Parathyroid adenoma (tissue), 2 donors: ENCODE measurements around the gene PXN.

Experiments used
- H2AFZ ChIP-seq: fragments of 300-600 bp; sonication (generic); one replicate; pipeline ENCODE4 v1.7.0; 2017; ENCODE audit warnings: antibody characterized with exemption, mild to moderate bottlenecking
- H3K27ac ChIP-seq: fragments of 300-600 bp; sonication (generic); one replicate; pipeline ENCODE4 v1.7.0; 2017
- H3K27me3 ChIP-seq: fragments of 300-600 bp; sonication (generic); one replicate; pipeline ENCODE4 v1.7.0; 2017; ENCODE audit warnings: low read length; ENCODE audit not compliant: control insufficient read depth, insufficient read depth
- H3K36me3 ChIP-seq: fragments of 300-600 bp; sonication (generic); one replicate; pipeline ENCODE4 v1.7.0; 2017; ENCODE audit warnings: low read length; ENCODE audit not compliant: control insufficient read depth, insufficient read depth
- H3K4me1 ChIP-seq: fragments of 300-600 bp; sonication (generic); one replicate; pipeline ENCODE4 v1.7.0; 2017; ENCODE audit warnings: control low read depth
- H3K4me2 ChIP-seq: fragments of 300-600 bp; sonication (generic); one replicate; pipeline ENCODE4 v1.7.0; 2017; ENCODE audit warnings: low read length
- H3K4me3 ChIP-seq: fragments of 300-600 bp; sonication (generic); one replicate; pipeline ENCODE4 v1.7.0; 2017; ENCODE audit warnings: low read depth, low read length
- H3K79me2 ChIP-seq: fragments of 300-600 bp; sonication (generic); one replicate; pipeline ENCODE4 v1.7.0; 2017; ENCODE audit warnings: control low read depth
- H3K9ac ChIP-seq: fragments of 300-600 bp; sonication (generic); one replicate; pipeline ENCODE4 v1.7.0; 2017; ENCODE audit warnings: mild to moderate bottlenecking
- H3K9me3 ChIP-seq: fragments of 300-600 bp; sonication (generic); one replicate; pipeline ENCODE4 v1.7.0; 2017; ENCODE audit warnings: low read length; ENCODE audit not compliant: control insufficient read depth
- CTCF ChIP-seq: fragments of 300-600 bp; sonication (generic); IDR thresholded peaks from one replicate; pipeline ENCODE4 v1.7.0; 2017; ENCODE audit warnings: antibody characterized with exemption, mild to moderate bottlenecking
- donor health status: primary hyperparathyroidism.

The PXN gene

GRCh38 chr12:120262852-120263747, 2.4 kb downstream of the PXN start:
- Histone ChIP-seq H3K36me3 (no peaks in the 10 kb centered on the region), H3K4me2 (peak overlapping the region; percentile 88), H3K4me1 (peaks cover 30% of the 10 kb centered on the region), H3K79me2 (peaks cover 64% of the 10 kb centered on the region), H2AFZ (peak overlapping the region; percentile 63), H3K9ac (no peak overlapping the region), H3K27me3 (no peaks in the 10 kb centered on the region), H3K4me3 (peak overlapping the region; percentile 76), H3K9me3 (no peaks in the 10 kb centered on the region), H3K27ac (peak overlapping the region; percentile 72)
- no peak for TF ChIP-seq CTCF

- no peak for TF ChIP-seq CTCF
- Histone ChIP-seq H3K9ac (no peak overlapping the region), H3K36me3 (no peaks in the 10 kb centered on the region)
Observed at GRCh38 chr12:120261951-120262851, 3.3 kb downstream of the PXN start.

GRCh38 chr12:120260607-120261006, 4.9 kb downstream of the PXN start:
- H3K36me3 ChIP-seq: no peaks in the 10 kb centered on the region
- peaks cover 85% of the 10 kb centered on the region for H3K79me2 ChIP-seq
- no peaks in the 10 kb centered on the region for H3K27me3 ChIP-seq
- H3K27ac ChIP-seq: no peak overlapping the region
- H3K9ac ChIP-seq: no peak overlapping the region
- TF ChIP-seq CTCF: no peak
- H2AFZ ChIP-seq: no peak overlapping the region
- H3K4me2 ChIP-seq: no peak overlapping the region
- H3K4me1 ChIP-seq: peaks cover 25% of the 10 kb centered on the region
- no peaks in the 10 kb centered on the region for H3K9me3 ChIP-seq
- H3K4me3 ChIP-seq: no peak overlapping the region

More at GRCh38 chr12:120261951-120262851, 3.3 kb downstream of the PXN start:
- Histone ChIP-seq H3K27me3 (no peaks in the 10 kb centered on the region), H2AFZ (no peak overlapping the region), H3K9me3 (no peaks in the 10 kb centered on the region), H3K4me1 (peaks cover 36% of the 10 kb centered on the region), H3K4me2 (peak overlapping the region; percentile 88), H3K79me2 (peaks cover 73% of the 10 kb centered on the region), H3K4me3 (no peak overlapping the region), H3K27ac (peak overlapping the region; percentile 72)

GRCh38 chr12:120259418-120260202, 5.9 kb downstream of the PXN start:
- H3K4me1 ChIP-seq: peaks cover 25% of the 10 kb centered on the region
- H3K79me2 ChIP-seq: peaks cover 80% of the 10 kb centered on the region
- no peak overlapping the region for H3K4me3 ChIP-seq
- no peak overlapping the region for H2AFZ ChIP-seq
- no peak overlapping the region for H3K9ac ChIP-seq
- H3K4me2 ChIP-seq: no peak overlapping the region
- no peak for TF ChIP-seq CTCF
- no peaks in the 10 kb centered on the region for H3K9me3 ChIP-seq
- H3K36me3 ChIP-seq: no peaks in the 10 kb centered on the region
- no peak overlapping the region for H3K27ac ChIP-seq
- H3K27me3 ChIP-seq: no peaks in the 10 kb centered on the region
